B cell (primary cell): ENCODE results near the gene OR2Y1. TPM values are rescaled to one million over a fixed set of nuclear protein-coding genes. Genes with fewer than 3 reads are reported as not detected.

ENCODE experiments used
- ATAC-seq: fragments of 200-7000 bp; cut with Tn5 transposase; one replicate; pipeline ENCODE4 v1.10.0; 2021; ENCODE audit warnings: low read depth, mild to moderate bottlenecking, moderate number of reproducible peaks, moderate library complexity
- CTCF ChIA-PET: fragments of 350-600 bp; sonication (Branson Sonifier 250); formaldehyde crosslinking; loops from one replicate; lab custom pipeline; 2021; ENCODE audit warnings: antibody characterized with exemption, inconsistent platforms; lab: Charles Lee
- POLR2A ChIA-PET: fragments of 350-600 bp; sonication (Branson Sonifier 250); formaldehyde crosslinking; loops from one replicate; lab custom pipeline; 2021; ENCODE audit warnings: antibody characterized with exemption; lab: Charles Lee
- DNase-seq: peaks from one replicate; pipeline ENCODE4 v3.0.0; 2013
- H2AFZ ChIP-seq: 2 replicates; pipeline ENCODE4 v1.6.1; 2012; ENCODE audit warnings: mild to moderate bottlenecking, low read depth, low read length; ENCODE audit not compliant: insufficient read depth, poor library complexity, severe bottlenecking
- H3K27ac ChIP-seq, 2 donors: 1 replicate in 1 of 2; 2 replicates in 1 of 2; pipeline ENCODE4 v1.5.1; 2012 to 2013; ENCODE audit warnings: low read length in 2 of 2, mild to moderate bottlenecking in 2 of 2, moderate library complexity in 1 of 2
- H3K27me3 ChIP-seq, 4 experiments: fragments of 200-600 bp in 1 of 4; sonication (generic) in 1 of 4; replicated peaks in 1 of 4; 1 replicate in 2 of 4; 2 replicates in 2 of 4; pipeline versions ENCODE4 v1.6.1 to v1.7.0; 2013 to 2016; ENCODE audit warnings: low read length in 3 of 4, mild to moderate bottlenecking in 2 of 4, mixed read lengths in 1 of 4, moderate library complexity in 1 of 4; ENCODE audit not compliant: insufficient read depth in 4 of 4, control insufficient read depth in 3 of 4; ENCODE audit errors: control extremely low read depth in 1 of 4
- H3K36me3 ChIP-seq, 2 experiments: replicated peaks in 1 of 2; 1 replicate in 1 of 2; 2 replicates in 1 of 2; pipeline versions ENCODE4 v1.6.1 to v1.7.1; 2013; ENCODE audit warnings: low read length in 1 of 2; ENCODE audit not compliant: insufficient read depth in 2 of 2, control insufficient read depth in 1 of 2; ENCODE audit errors: control extremely low read depth in 1 of 2, extremely low read depth in 1 of 2
- H3K4me1 ChIP-seq, 2 donors: fragments of 200-600 bp in 1 of 2; sonication (generic) in 1 of 2; 1 replicate in 1 of 2; 2 replicates in 1 of 2; pipeline versions ENCODE4 v1.5.1 to v1.6.1; 2013 to 2017; ENCODE audit warnings: low read length in 2 of 2; ENCODE audit not compliant: control insufficient read depth in 2 of 2, insufficient read depth in 2 of 2
- H3K4me2 ChIP-seq: replicated peaks from 2 replicates; pipeline ENCODE3; 2012; ENCODE audit warnings: mild to moderate bottlenecking, low read depth, low read length; ENCODE audit not compliant: poor library complexity, severe bottlenecking
- H3K4me3 ChIP-seq, 5 experiments: fragments of 200-600 bp in 1 of 5; sonication (generic) in 1 of 5; 1 replicate in 3 of 5; 2 replicates in 2 of 5; pipeline versions ENCODE4 v1.5.1 to v1.7.0; 2011 to 2016; ENCODE audit warnings: low read length in 4 of 5, mild to moderate bottlenecking in 4 of 5, low read depth in 2 of 5, control low read depth in 1 of 5, moderate library complexity in 1 of 5; ENCODE audit not compliant: insufficient read depth in 1 of 5; ENCODE audit errors: control extremely low read depth in 1 of 5, extremely low read depth in 1 of 5
- H3K79me2 ChIP-seq: fragments of 200-600 bp; sonication (generic); one replicate; pipeline ENCODE4 v1.6.0; 2016; ENCODE audit warnings: low read length; ENCODE audit not compliant: control insufficient read depth, insufficient read depth
- H3K9ac ChIP-seq: fragments of 200-600 bp; sonication (generic); 2 replicates; pipeline ENCODE4 v1.6.1; 2017; ENCODE audit warnings: mild to moderate bottlenecking, low read length, moderate library complexity
- H3K9me3 ChIP-seq, 3 donors: one replicate each; pipeline versions ENCODE4 v1.6.1 to v1.7.1; 2013; ENCODE audit warnings: low read length in 2 of 3; ENCODE audit not compliant: control insufficient read depth in 2 of 3, insufficient read depth in 1 of 3; ENCODE audit errors: control extremely low read depth in 1 of 3
- H4K20me1 ChIP-seq: 2 replicates; pipeline ENCODE4 v1.6.0; 2012; ENCODE audit warnings: mild to moderate bottlenecking, low read length; ENCODE audit not compliant: insufficient read depth, control insufficient read depth, poor library complexity, severe bottlenecking
- H3K27ac Mint-ChIP-seq: one replicate; pipeline ENCODE4 v1.8.0; 2021; ENCODE audit warnings: mixed read lengths
- H3K27me3 Mint-ChIP-seq: one replicate; pipeline ENCODE4 v1.8.0; 2021; ENCODE audit warnings: mixed read lengths
- H3K4me1 Mint-ChIP-seq: one replicate; pipeline ENCODE4 v1.8.0; 2021; ENCODE audit warnings: mixed read lengths
- H3K4me3 Mint-ChIP-seq: one replicate; pipeline ENCODE4 v1.8.0; 2021; ENCODE audit warnings: mixed read lengths
- H3K9me3 Mint-ChIP-seq: one replicate; pipeline ENCODE4 v1.8.0; 2022; ENCODE audit warnings: mixed read lengths; ENCODE audit not compliant: insufficient read depth
- EZH2 ChIP-seq: IDR thresholded peaks from 2 replicates; pipeline ENCODE4 v1.6.1; 2012; ENCODE audit warnings: borderline replicate concordance, low read depth, mild to moderate bottlenecking, moderate library complexity, low read length; ENCODE audit not compliant: insufficient read depth, poor library complexity, severe bottlenecking
- WGBS: methylation state at CpG from one replicate; pipeline ENCODE4 v1.1.5; 2013; ENCODE audit warnings: missing lambda C conversion rate; ENCODE audit not compliant: insufficient coverage; 5-methylcytosine and 5-hydroxymethylcytosine counted together
- intact Hi-C: fragments of 100-400 bp; cut with micrococcal nuclease; formaldehyde crosslinking; loops from one replicate; pipeline ENCODE4 v1.10.0; 2022
- polyA plus RNA-seq: library from polyadenylated mRNA; depleted of rRNA; stranded (reverse); fragments of >200 nt; gene quantifications from 2 replicates; pipeline ENCODE4 v1.2.3, GENCODE V29; 2012
- total RNA-seq, 2 donors: library from RNA; stranded (reverse); fragments of 120-200 nt in 1 of 2; gene quantifications; 1 replicate in 1 of 2; 2 replicates in 1 of 2; pipeline versions ENCODE4 v1.2.3 to v1.2.4, GENCODE V29; 2013 to 2022
- TF ChIP-seq, protein P1 (sequence below): fragments of 200-600 bp; IDR thresholded peaks from one replicate; pipeline ENCODE4 v1.8.0; 2022; ENCODE audit warnings: antibody characterized with exemption, mild to moderate bottlenecking

The OR2Y1 gene
- total and polyA plus RNA-seq, 2 donors (not counting 1 experiment from before 2014, with no cell fraction given) = not detected

DNA sequence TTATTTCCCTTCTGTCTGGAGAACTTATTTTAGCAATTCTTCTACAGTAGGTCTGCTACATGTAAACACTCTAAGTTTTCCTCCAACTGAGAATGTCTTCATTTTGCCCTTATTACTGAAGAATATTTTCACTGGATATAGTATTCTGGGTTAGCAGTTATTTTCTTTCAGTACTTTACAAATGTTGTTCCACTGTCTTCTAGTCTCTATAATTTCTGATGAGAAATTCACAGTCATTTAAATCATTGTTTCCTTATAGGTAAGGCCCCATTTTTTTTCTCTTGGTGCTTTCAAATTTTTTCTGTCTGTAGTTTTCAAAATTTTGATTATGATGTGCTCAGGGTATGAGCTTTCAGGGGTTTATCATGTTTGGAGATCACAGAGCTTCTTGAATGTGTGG is 32.0 kb upstream of the OR2Y1 start:
- Histone ChIP-seq H4K20me1 (no peaks in the 10 kb centered on the region), H3K9ac (no peak overlapping the region), H3K27ac (no peak overlapping the region), H3K4me3 (no peak overlapping the region), H3K4me2 (no peak overlapping the region), H3K27me3 (peaks cover 0 to 4% (median 0%) of the 10 kb centered on the region in 4 experiments), H3K79me2 (no peaks in the 10 kb centered on the region), H3K9me3 (peaks cover 3 to 13% (median 8%) of the 10 kb centered on the region in 3 donors), H2AFZ (no peak overlapping the region), H3K4me1 (no peaks in the 10 kb centered on the region), H3K36me3 (no peaks in the 10 kb centered on the region)
- Mint-ChIP-seq H3K4me1 (no peaks in the 10 kb centered on the region), H3K27me3 (peaks cover 29% of the 10 kb centered on the region), H3K9me3 (peaks cover 15% of the 10 kb centered on the region), H3K27ac (no peak overlapping the region), H3K4me3 (no peak overlapping the region)
- POLR2A ChIA-PET = no interaction called here
- ATAC-seq (no peak), DNase-seq (no peak)
- intact Hi-C loops = no loop called here
- TF ChIP-seq EZH2 = no peak
- TF ChIP-seq, protein P1, sequence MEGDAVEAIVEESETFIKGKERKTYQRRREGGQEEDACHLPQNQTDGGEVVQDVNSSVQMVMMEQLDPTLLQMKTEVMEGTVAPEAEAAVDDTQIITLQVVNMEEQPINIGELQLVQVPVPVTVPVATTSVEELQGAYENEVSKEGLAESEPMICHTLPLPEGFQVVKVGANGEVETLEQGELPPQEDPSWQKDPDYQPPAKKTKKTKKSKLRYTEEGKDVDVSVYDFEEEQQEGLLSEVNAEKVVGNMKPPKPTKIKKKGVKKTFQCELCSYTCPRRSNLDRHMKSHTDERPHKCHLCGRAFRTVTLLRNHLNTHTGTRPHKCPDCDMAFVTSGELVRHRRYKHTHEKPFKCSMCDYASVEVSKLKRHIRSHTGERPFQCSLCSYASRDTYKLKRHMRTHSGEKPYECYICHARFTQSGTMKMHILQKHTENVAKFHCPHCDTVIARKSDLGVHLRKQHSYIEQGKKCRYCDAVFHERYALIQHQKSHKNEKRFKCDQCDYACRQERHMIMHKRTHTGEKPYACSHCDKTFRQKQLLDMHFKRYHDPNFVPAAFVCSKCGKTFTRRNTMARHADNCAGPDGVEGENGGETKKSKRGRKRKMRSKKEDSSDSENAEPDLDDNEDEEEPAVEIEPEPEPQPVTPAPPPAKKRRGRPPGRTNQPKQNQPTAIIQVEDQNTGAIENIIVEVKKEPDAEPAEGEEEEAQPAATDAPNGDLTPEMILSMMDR = no peak
- CTCF ChIA-PET = no interaction called here

DNA sequence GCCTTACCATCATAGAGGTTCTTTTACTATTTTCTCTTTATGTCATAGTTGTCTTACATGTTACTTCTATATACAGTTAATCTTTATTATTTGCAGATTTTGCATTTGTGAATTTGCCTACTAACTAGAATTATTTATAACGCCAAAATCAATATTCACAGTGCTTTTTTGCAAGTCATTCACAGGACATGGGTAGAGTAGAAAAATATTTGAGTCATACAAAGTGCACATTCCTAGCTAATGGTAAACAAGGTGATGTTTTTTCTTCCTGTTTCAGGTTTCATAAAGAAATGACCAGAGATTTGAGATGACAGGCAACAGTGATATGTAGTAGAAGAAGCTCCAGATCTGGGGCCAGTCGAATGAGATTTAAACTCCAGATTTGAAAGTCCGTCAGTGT is 30.0 kb upstream of the OR2Y1 start:
- H3K4me3 ChIP-seq = no peak overlapping the region
- CTCF ChIA-PET = no interaction called here
- Mint-ChIP-seq H3K4me3 (no peak overlapping the region), H3K27ac (no peak overlapping the region), H3K27me3 (peaks cover 34% of the 10 kb centered on the region), H3K9me3 (peaks cover 19% of the 10 kb centered on the region), H3K4me1 (no peaks in the 10 kb centered on the region)
- POLR2A ChIA-PET = no interaction called here
- WGBS = no CpG with 5 or more reads among the region's 3 CpGs
- no peak overlapping the region for H3K9ac ChIP-seq
- intact Hi-C loops = no loop called here
- H3K27ac ChIP-seq = no peak overlapping the region
- no peak overlapping the region for H2AFZ ChIP-seq
- no peaks in the 10 kb centered on the region for H3K4me1 ChIP-seq
- H3K79me2 ChIP-seq = no peaks in the 10 kb centered on the region
- H3K36me3 ChIP-seq = no peaks in the 10 kb centered on the region
- TF ChIP-seq EZH2 = no peak
- TF ChIP-seq, protein P1 = no peak
- H3K4me2 ChIP-seq = no peak overlapping the region
- DNase-seq (no peak), ATAC-seq (no peak)
- H3K27me3 ChIP-seq = peaks cover 0 to 4% (median 1%) of the 10 kb centered on the region in 4 experiments
- no peaks in the 10 kb centered on the region for H4K20me1 ChIP-seq
- peaks cover 3 to 13% (median 8%) of the 10 kb centered on the region in 3 donors for H3K9me3 ChIP-seq
